NB4 (cell line): ENCODE measurements around the gene MRPL43.

ENCODE experiments used
- POLR2A ChIP-seq: IDR thresholded peaks from 2 replicates; pipeline ENCODE4 v1.6.1; 2011; ENCODE audit warnings: mild to moderate bottlenecking; ENCODE audit not compliant: insufficient read length; ENCODE audit errors: extremely low read depth
- TF ChIP-seq, protein P1 (sequence below): IDR thresholded peaks from one replicate; pipeline ENCODE4 v1.5.1; 2012; ENCODE audit warnings: low read depth, low read length

DNA sequence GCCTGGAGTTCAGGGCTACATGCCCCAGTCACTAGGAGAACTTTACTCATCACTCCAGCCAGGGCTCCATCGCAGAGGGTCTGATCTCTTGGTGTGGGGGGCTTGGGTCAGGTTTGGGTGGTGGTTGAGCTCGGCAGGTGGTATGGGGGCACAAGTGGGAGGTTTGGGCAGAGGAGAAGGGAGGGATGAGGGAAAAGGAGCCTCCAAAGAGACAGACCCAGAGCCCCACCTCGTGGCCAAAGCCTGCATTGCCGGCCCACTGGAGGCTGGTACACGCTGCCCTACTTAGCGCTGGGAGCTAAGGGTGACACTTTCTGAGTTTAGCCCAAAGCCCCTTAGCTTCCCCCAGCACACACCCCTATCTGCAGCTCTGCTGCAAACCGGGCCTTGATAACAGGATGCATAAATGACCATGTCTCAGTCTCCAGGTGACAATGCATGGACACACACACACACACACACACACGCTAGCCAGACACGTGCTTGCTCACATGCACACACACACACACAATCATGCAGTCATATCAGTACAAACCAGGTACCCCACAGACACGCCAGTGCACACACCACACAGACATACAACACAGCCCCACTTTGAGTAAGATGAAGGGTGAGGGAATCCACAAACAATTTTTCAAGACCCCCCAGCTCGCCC lies 27.1 kb upstream of the MRPL43 start:
- TF ChIP-seq, protein P1, sequence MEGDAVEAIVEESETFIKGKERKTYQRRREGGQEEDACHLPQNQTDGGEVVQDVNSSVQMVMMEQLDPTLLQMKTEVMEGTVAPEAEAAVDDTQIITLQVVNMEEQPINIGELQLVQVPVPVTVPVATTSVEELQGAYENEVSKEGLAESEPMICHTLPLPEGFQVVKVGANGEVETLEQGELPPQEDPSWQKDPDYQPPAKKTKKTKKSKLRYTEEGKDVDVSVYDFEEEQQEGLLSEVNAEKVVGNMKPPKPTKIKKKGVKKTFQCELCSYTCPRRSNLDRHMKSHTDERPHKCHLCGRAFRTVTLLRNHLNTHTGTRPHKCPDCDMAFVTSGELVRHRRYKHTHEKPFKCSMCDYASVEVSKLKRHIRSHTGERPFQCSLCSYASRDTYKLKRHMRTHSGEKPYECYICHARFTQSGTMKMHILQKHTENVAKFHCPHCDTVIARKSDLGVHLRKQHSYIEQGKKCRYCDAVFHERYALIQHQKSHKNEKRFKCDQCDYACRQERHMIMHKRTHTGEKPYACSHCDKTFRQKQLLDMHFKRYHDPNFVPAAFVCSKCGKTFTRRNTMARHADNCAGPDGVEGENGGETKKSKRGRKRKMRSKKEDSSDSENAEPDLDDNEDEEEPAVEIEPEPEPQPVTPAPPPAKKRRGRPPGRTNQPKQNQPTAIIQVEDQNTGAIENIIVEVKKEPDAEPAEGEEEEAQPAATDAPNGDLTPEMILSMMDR = peak; percentile 97
- TF ChIP-seq POLR2A = no peak
